ENCODE results near the gene NSL1.
"Not testable (repeated sequence)": the region's sequence is repeated elsewhere in the genome, so short reads cannot be mapped to it uniquely, and the experiment has no call there.

The NSL1 gene

GRCh38 chr1:212791676-212792395 lies at the start of gene NSL1, which contains the start of gene TATDN3:
Gene NSL1 (minus strand): TSS chr1:212791777. CDS start chr1:212791763, 14 bp downstream.
Gene TATDN3 (plus strand): TSS chr1:212791894. CDS start chr1:212791922, 28 bp downstream.
- peaks cover 8% of the 10 kb centered on the region for H3K36me3 ChIP-seq (ENCODE audit: control insufficient read depth, low read depth, low read length)
- H3K9me3 ChIP-seq (ENCODE audit: control insufficient read depth, low read depth, low read length) = no peaks in the 10 kb centered on the region
- peak within 1 kb of the TSS; percentile 86 for H3K9ac ChIP-seq (ENCODE audit: low read length)
- no peaks in the 10 kb centered on the region for H3K27me3 ChIP-seq (ENCODE audit: control insufficient read depth, insufficient read depth, low read length)
- H3K4me1 ChIP-seq (ENCODE audit: control insufficient read depth, low read depth, low read length) = no peaks in the 10 kb centered on the region
- peak within 1 kb of the TSS; percentile 77 for H3K27ac ChIP-seq (ENCODE audit: low read length)
- H3K4me3 ChIP-seq (ENCODE audit: low read length) = peak within 1 kb of the TSS; percentile 80

- H3K27me3 ChIP-seq (ENCODE audit: control insufficient read depth, insufficient read depth, low read length) = no peaks in the 10 kb centered on the region
- no peak overlapping the region for H3K27ac ChIP-seq (ENCODE audit: low read length)
- H3K9ac ChIP-seq (ENCODE audit: low read length) = no peak overlapping the region
- no peaks in the 10 kb centered on the region for H3K36me3 ChIP-seq (ENCODE audit: control insufficient read depth, low read depth, low read length)
- no peaks in the 10 kb centered on the region for H3K9me3 ChIP-seq (ENCODE audit: control insufficient read depth, low read depth, low read length)
- H3K4me1 ChIP-seq (ENCODE audit: control insufficient read depth, low read depth, low read length) = no peaks in the 10 kb centered on the region
- H3K4me3 ChIP-seq (ENCODE audit: low read length) = no peak overlapping the region
Observed at GRCh38 chr1:212838145-212838544, 46.6 kb upstream of the NSL1 start.

- H3K9me3 ChIP-seq (ENCODE audit: control insufficient read depth, low read depth, low read length); H3K27me3 ChIP-seq (ENCODE audit: control insufficient read depth, insufficient read depth, low read length); H3K9ac ChIP-seq (ENCODE audit: low read length); H3K4me1 ChIP-seq (ENCODE audit: control insufficient read depth, low read depth, low read length); H3K4me3 ChIP-seq (ENCODE audit: low read length); H3K36me3 ChIP-seq (ENCODE audit: control insufficient read depth, low read depth, low read length); H3K27ac ChIP-seq (ENCODE audit: low read length): not testable (repeated sequence)
Observed at GRCh38 chr1:212833211-212834207, 41.9 kb upstream of the NSL1 start.

GRCh38 chr1:212828395-212828794 lies 36.8 kb upstream of the NSL1 start:
- Histone ChIP-seq H3K27ac (ENCODE audit: low read length) (no peak overlapping the region), H3K9me3 (ENCODE audit: control insufficient read depth, low read depth, low read length) (peaks cover 10% of the 10 kb centered on the region), H3K4me3 (ENCODE audit: low read length) (no peak overlapping the region), H3K4me1 (ENCODE audit: control insufficient read depth, low read depth, low read length) (no peaks in the 10 kb centered on the region), H3K36me3 (ENCODE audit: control insufficient read depth, low read depth, low read length) (no peaks in the 10 kb centered on the region), H3K27me3 (ENCODE audit: control insufficient read depth, insufficient read depth, low read length) (no peaks in the 10 kb centered on the region), H3K9ac (ENCODE audit: low read length) (no peak overlapping the region)

- peaks cover 10% of the 10 kb centered on the region for H3K9me3 ChIP-seq (ENCODE audit: control insufficient read depth, low read depth, low read length)
- H3K36me3 ChIP-seq (ENCODE audit: control insufficient read depth, low read depth, low read length) = no peaks in the 10 kb centered on the region
- no peak overlapping the region for H3K27ac ChIP-seq (ENCODE audit: low read length)
- no peak overlapping the region for H3K4me3 ChIP-seq (ENCODE audit: low read length)
- H3K4me1 ChIP-seq (ENCODE audit: control insufficient read depth, low read depth, low read length) = no peaks in the 10 kb centered on the region
- no peaks in the 10 kb centered on the region for H3K27me3 ChIP-seq (ENCODE audit: control insufficient read depth, insufficient read depth, low read length)
- no peak overlapping the region for H3K9ac ChIP-seq (ENCODE audit: low read length)
Observed at GRCh38 chr1:212827831-212828278, 36.3 kb upstream of the NSL1 start.

GRCh38 chr1:212827171-212827776 lies 35.7 kb upstream of the NSL1 start:
- Histone ChIP-seq H3K9me3 (ENCODE audit: control insufficient read depth, low read depth, low read length) (peaks cover 10% of the 10 kb centered on the region), H3K27ac (ENCODE audit: low read length) (no peak overlapping the region), H3K9ac (ENCODE audit: low read length) (no peak overlapping the region), H3K4me1 (ENCODE audit: control insufficient read depth, low read depth, low read length) (no peaks in the 10 kb centered on the region), H3K27me3 (ENCODE audit: control insufficient read depth, insufficient read depth, low read length) (no peaks in the 10 kb centered on the region), H3K4me3 (ENCODE audit: low read length) (no peak overlapping the region), H3K36me3 (ENCODE audit: control insufficient read depth, low read depth, low read length) (no peaks in the 10 kb centered on the region)

- Histone ChIP-seq H3K4me3 (ENCODE audit: low read length) (no peak overlapping the region), H3K9me3 (ENCODE audit: control insufficient read depth, low read depth, low read length) (peaks cover 10% of the 10 kb centered on the region), H3K9ac (ENCODE audit: low read length) (no peak overlapping the region), H3K27me3 (ENCODE audit: control insufficient read depth, insufficient read depth, low read length) (no peaks in the 10 kb centered on the region), H3K4me1 (ENCODE audit: control insufficient read depth, low read depth, low read length) (no peaks in the 10 kb centered on the region), H3K36me3 (ENCODE audit: control insufficient read depth, low read depth, low read length) (no peaks in the 10 kb centered on the region), H3K27ac (ENCODE audit: low read length) (no peak overlapping the region)
Observed at GRCh38 chr1:212825798-212826452, 34.3 kb upstream of the NSL1 start.

- H3K9ac ChIP-seq (ENCODE audit: low read length) = no peak overlapping the region
- no peaks in the 10 kb centered on the region for H3K36me3 ChIP-seq (ENCODE audit: control insufficient read depth, low read depth, low read length)
- H3K27me3 ChIP-seq (ENCODE audit: control insufficient read depth, insufficient read depth, low read length) = no peaks in the 10 kb centered on the region
- H3K27ac ChIP-seq (ENCODE audit: low read length) = no peak overlapping the region
- H3K4me1 ChIP-seq (ENCODE audit: control insufficient read depth, low read depth, low read length) = no peaks in the 10 kb centered on the region
- peaks cover 10% of the 10 kb centered on the region for H3K9me3 ChIP-seq (ENCODE audit: control insufficient read depth, low read depth, low read length)
- H3K4me3 ChIP-seq (ENCODE audit: low read length) = no peak overlapping the region
Observed at GRCh38 chr1:212824201-212824600, 32.6 kb upstream of the NSL1 start.

GRCh38 chr1:212822956-212823355 lies 31.4 kb upstream of the NSL1 start:
- Histone ChIP-seq H3K4me3 (ENCODE audit: low read length) (no peak overlapping the region), H3K27ac (ENCODE audit: low read length) (no peak overlapping the region), H3K9me3 (ENCODE audit: control insufficient read depth, low read depth, low read length) (peaks cover 10% of the 10 kb centered on the region), H3K27me3 (ENCODE audit: control insufficient read depth, insufficient read depth, low read length) (no peaks in the 10 kb centered on the region), H3K9ac (ENCODE audit: low read length) (no peak overlapping the region), H3K4me1 (ENCODE audit: control insufficient read depth, low read depth, low read length) (no peaks in the 10 kb centered on the region), H3K36me3 (ENCODE audit: control insufficient read depth, low read depth, low read length) (no peaks in the 10 kb centered on the region)

GRCh38 chr1:212820969-212821368 lies 29.4 kb upstream of the NSL1 start:
- H3K36me3 ChIP-seq (ENCODE audit: control insufficient read depth, low read depth, low read length) = no peaks in the 10 kb centered on the region
- H3K9me3 ChIP-seq (ENCODE audit: control insufficient read depth, low read depth, low read length) = peaks cover 10% of the 10 kb centered on the region
- H3K9ac ChIP-seq (ENCODE audit: low read length) = no peak overlapping the region
- no peaks in the 10 kb centered on the region for H3K27me3 ChIP-seq (ENCODE audit: control insufficient read depth, insufficient read depth, low read length)
- H3K4me3 ChIP-seq (ENCODE audit: low read length) = no peak overlapping the region
- H3K4me1 ChIP-seq (ENCODE audit: control insufficient read depth, low read depth, low read length) = no peaks in the 10 kb centered on the region
- no peak overlapping the region for H3K27ac ChIP-seq (ENCODE audit: low read length)

- Histone ChIP-seq H3K27ac (ENCODE audit: low read length) (no peak overlapping the region), H3K9ac (ENCODE audit: low read length) (no peak overlapping the region), H3K4me1 (ENCODE audit: control insufficient read depth, low read depth, low read length) (peaks cover 3% of the 10 kb centered on the region)
Observed at GRCh38 chr1:212819726-212820125, 28.1 kb upstream of the NSL1 start.

More at GRCh38 chr1:212819726-212820125, 28.1 kb upstream of the NSL1 start:
- H3K27me3 ChIP-seq (ENCODE audit: control insufficient read depth, insufficient read depth, low read length) = no peaks in the 10 kb centered on the region
- H3K36me3 ChIP-seq (ENCODE audit: control insufficient read depth, low read depth, low read length) = no peaks in the 10 kb centered on the region
- H3K4me3 ChIP-seq (ENCODE audit: low read length) = no peak overlapping the region
- no peaks in the 10 kb centered on the region for H3K9me3 ChIP-seq (ENCODE audit: control insufficient read depth, low read depth, low read length)
